Fibroblast of skin of right quadriceps (primary cell): ENCODE data around the gene IL2RA.
"Not testable (repeated sequence)": the region's sequence is repeated elsewhere in the genome, so short reads cannot be mapped to it uniquely, and the experiment has no call there.

Experiments used
- DNase-seq: peaks from one replicate; pipeline ENCODE4 v3.0.0-alpha.2; 2013

Gene IL2RA

GRCh38 chr10:6062101-6062771 is at the start of gene IL2RA:
Gene IL2RA (minus strand): TSS chr10:6062367. CDS start chr10:6062151, 216 bp downstream.
- no peak for DNase-seq

- no peak for DNase-seq
Measured at GRCh38 chr10:6110136-6110535, 48.0 kb upstream of the IL2RA start.

- DNase-seq = no peak
Measured at GRCh38 chr10:6109444-6109775, 47.2 kb upstream of the IL2RA start.

DNA sequence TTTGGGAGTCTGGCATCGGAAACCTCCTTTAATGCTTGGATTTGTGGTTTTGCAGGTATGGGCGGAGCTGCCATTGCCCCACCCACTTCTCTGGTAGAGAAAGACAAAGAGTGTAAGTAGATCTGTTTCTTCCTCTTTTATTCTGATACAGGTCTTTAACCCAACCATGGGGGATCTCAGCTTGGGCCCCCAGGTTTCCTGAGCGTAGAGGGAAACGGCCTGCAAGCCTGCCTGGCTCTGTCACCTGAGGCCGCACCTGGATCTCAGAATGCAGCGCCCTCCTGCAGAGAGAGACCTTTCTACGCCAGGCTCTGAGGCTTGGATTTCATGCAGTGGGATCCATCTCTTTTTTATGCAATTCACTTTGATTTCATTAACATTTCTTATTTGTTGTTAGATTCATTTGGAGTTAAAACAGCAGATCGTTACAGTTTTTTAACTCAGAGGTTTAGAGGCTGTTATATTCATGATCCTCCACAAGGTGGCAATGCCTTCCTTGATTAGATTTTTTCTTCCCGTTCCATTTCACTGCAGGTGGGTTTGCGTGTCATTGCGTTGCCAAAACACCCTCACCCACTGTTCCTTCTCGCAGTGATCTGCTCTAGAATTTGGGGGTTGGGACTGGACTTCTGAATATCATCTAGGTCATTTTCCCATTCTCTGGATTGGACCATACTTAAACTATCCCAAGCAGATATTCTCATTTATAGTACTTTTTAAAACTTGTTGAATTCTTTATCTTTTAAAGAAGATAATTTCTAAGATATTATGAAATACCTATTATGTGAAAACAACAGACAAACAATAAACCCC is 46.7 kb upstream of the IL2RA start:
- peak; percentile 53 for DNase-seq

DNA sequence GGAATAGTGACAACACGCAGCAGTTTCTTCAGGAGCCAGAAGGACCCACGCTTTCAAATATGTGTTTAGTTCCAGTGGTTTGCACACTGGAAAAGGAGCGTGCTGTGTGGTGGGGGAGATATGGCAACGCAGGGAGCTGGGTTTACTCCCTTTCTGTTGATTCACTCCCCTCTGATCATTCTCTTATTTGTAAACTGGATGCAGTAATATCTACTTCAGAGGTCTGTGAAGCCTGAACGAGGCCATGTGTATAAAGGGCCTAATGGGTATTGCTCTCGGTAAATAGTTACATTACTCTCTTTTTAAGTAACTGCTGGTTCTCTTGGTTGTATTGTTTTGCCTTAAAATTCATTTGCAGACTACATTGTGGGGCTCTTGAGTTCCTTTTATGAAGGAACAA is 45.9 kb upstream of the IL2RA start:
- DNase-seq = no peak

GRCh38 chr10:6107616-6108015 is 45.4 kb upstream of the IL2RA start:
- DNase-seq = not testable (repeated sequence)

GRCh38 chr10:6103591-6103990 is 41.4 kb upstream of the IL2RA start:
- no peak for DNase-seq

DNA sequence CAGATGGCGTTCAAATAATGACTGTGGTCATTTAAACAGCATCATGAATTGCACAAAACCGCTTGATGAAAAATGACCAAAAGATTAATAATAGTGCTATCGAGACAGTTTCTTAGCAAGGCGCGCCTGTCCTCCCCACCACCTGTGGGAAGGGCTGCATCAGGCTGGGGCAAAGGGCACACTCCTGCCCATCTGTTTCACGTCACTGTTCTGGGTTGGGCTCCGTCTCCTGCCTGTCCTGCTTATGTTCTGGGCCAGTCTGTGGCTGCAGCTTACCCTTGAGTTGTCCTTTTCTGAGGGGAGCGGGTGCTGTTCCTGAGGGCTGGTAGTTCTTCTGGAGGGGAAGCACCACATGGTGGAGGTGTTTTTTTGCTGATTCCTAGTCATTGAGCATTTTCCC is 40.0 kb upstream of the IL2RA start:
- DNase-seq = no peak

DNA sequence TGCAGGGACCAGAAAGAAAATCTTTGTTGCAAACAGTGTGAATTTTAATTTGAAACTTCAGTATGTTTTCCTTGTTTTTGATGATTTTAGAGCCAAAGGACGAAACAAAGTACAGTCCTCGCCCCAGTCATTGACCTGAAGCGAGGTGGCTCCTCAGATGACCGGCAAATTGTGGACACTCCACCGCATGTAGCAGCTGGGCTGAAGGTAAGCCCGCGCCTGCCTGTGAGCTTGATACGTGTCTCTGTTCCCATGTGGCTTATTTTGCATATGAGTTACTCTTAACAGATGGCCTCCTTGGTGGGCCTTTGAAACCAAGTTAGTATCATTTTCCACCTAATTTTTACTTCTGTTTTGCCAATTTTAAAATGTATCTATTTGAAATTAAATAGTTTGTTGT is 39.0 kb upstream of the IL2RA start:
- DNase-seq = no peak

GRCh38 chr10:6100370-6100769 is 38.2 kb upstream of the IL2RA start:
- no peak for DNase-seq

DNA sequence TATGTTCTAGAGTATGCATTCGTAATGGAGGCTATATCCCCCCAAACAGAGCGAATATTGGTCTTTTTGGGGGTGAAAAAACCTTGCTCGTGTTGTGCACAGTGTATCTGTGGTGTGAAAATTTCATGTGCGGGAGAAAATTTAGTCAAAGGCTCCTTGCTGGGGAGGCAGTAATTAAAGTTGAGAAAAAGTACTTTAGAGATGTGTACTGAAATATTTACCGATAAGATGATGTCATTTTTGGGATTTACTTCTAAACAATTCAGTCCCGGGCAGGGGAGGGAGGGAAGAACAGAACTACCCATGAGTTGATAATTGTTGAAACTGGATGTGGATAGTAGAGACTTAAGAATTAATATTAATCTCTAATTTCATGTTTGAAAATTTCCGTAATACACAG is 36.0 kb upstream of the IL2RA start:
- DNase-seq = no peak

DNA sequence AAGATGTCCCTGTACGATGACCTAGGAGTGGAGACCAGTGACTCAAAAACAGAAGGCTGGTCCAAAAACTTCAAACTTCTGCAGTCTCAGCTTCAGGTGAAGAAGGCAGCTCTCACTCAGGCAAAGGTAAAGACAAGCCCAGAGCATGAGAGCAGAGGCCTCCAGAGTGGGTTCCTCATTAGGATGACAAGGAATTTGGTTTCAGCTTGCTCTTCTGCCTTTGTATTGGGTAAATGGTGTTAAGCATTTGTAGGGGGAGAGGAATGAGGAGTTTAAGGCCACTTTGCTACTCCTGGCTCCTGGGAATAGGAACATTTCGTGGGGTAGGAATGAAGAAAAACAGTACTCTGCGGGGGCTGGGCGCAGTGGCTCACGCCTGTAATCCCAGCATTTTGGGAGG is 34.9 kb upstream of the IL2RA start:
- DNase-seq = no peak

GRCh38 chr10:6095810-6096570 is 33.8 kb upstream of the IL2RA start:
- DNase-seq = peak; percentile 30

DNA sequence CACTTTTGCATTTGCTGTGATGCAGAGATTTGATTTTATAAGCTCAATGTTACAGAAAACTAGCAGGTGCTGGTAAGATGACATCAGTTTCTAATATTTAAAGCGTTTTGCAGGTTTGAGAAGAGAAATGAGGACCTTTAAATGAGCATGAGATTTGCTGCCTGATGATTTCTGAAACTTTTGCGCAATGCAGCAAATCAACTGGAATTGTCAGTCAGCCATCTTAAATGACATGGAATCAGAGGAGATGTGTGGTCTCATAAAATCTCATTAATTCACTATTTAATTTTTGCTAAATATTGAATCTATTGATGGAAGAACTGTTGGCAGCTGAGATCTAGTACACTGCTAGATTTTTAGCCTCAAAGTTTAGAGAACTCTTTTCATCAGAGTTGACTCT is 30.6 kb upstream of the IL2RA start:
- DNase-seq = no peak

- no peak for DNase-seq
Measured at GRCh38 chr10:6091630-6092029, 29.5 kb upstream of the IL2RA start.

DNA sequence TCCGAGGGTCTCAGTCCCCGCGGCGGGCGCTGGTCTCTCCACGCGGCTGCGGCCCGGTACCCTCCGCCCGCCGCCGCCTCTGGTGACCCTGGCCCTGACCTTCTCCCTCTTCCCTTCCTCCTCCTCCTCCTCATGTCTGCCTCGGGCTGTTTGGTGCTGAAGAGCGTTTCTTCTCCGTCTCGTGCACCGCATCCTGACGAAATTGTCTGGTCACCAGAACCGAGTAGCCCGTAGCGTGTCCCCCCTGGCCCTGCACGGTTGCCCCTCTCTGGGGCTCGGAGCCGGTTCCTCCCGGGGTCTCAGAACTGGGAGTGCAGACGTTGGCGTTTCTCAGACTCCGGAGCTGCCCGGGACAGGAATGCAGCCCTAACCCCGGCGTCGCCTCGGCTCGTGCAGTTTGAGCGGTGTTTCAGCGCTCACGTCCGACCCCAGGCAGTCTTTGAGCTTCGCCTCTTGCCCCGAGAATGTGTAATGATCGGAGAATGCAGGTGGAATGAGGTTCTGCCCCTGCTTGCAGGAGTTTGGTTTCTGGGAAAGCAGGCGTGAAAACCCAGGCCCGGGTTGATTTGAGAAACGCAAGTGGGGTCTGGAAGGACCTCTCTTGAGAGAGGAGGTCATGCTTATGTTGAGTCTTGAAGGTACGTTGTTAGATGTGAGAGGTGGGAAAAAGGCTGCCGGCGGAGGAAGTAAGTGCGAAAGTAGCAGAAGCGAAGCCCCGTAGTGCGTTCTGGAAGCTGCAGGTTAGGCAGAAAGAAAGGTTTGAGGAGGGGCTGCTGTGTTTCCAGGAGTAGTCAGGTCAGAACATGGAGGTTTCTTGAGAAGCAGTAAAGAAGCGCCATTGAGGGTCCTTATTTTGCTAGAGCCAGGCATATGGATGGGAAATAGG is 27.4 kb upstream of the IL2RA start:
- DNase-seq = peak; percentile 22

- DNase-seq = peak; percentile 96
Measured at GRCh38 chr10:6088721-6089333, 26.7 kb upstream of the IL2RA start, which contains the start of gene RBM17. Gene RBM17 (plus strand): TSS chr10:6089034. CDS start chr10:6097066, 8,032 bp downstream.

DNA sequence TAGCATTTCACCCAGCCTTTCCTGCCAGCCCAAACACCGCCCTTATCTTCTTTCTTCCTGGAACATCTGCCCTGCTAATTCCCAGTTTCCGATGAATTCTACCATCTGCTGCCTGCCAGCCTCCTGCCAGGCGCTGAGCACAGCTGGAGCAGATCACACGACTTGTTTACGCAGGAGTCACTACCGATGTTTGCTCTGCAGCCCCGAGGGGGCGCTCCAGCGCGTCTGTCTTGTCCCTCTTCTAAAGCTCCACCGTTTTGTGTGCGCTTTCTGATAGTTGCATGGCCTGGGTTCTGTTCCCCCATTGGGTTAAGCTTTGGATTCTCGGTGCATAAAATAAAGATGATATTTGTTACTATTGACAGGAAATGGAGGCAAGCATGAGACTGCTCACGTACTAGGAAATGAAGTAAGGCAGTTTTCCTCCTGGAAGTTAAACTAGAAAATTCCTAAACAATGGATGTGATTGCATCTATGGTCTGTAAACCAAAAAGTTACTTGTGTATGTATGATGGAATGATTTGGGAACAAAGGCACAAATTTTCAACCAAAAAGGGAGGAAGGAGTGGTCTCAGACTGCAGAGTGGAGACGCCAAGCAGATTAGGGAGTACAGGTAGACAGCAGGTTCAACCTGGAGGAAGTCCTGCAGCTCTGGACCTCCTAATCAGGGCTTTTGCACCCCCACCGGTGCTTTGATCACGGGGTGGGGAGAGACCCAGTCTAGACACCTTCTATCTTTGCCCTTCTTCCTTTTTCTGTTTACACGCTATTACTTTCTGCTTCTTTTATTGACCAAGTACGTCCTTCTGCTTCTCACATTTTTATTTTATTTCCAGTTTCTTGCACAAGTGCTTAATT is 24.4 kb upstream of the IL2RA start:
- DNase-seq = peak; percentile 77

DNA sequence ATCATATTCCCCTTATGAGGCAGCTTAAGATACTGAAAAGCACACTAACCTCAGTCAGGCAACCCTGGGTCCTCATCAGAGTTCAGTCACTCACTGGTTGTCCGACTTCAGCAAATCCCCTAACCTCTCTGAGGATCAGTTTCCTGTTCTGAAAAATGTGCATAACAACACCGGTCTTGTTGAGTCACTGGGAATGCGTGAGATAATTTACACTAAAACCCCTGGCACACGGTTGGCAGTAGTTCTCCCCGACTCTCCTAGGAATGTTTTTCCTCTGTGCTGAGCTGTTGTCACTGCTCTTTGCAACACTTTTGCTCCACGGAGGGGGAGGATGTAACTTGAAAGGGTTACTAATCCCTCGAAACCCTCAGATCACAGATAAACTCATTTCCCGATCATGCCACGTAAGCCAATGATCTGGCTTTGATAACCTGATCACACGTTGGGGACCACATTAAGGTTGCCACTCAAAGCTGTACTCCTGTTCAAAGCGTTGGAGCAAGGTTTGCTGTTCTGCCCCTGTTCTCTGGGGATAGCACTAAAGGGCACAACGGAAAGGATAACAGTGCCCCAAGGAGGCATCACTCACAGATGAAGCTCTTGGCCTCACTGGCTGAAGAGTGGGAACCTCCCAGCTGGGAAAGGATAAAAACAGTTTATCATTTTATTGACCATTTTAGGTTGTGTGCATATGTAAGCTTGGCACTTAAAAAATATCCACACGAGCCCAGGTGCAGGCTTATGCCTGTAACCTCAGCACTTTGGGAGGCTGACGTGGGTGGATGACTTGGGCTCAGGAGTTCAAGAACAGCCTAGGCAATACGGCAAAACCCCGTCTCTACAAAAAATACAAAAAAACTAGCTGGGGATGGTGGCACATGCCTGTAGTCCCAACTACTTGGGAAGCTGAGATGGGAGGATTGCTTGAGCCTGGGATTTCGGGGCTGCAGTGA is 21.6 kb upstream of the IL2RA start:
- DNase-seq = peak; percentile 38
